Spinal cord (tissue), 10 donors: ENCODE data around the gene ZBTB48. TPM values are rescaled to one million over a fixed set of nuclear protein-coding genes. Genes with fewer than 3 reads are reported as not detected.

Source experiments
- DNase-seq, 6 donors: peaks; one replicate each; pipeline versions ENCODE4 v3.0.0 to v3.0.0-alpha.2; 2013 to 2015; ENCODE audit warnings: low spot score in 6 of 6, low read depth in 4 of 6
- H3K27ac ChIP-seq: one replicate; pipeline ENCODE4 v1.5.1; 2013; ENCODE audit warnings: low read depth, low read length, control low read depth
- H3K27me3 ChIP-seq: one replicate; pipeline ENCODE4 v1.6.1; 2013; ENCODE audit warnings: low read length; ENCODE audit not compliant: control insufficient read depth, insufficient read depth
- H3K36me3 ChIP-seq: one replicate; pipeline ENCODE4 v1.6.1; 2013; ENCODE audit warnings: low read length; ENCODE audit not compliant: control insufficient read depth, insufficient read depth
- H3K4me1 ChIP-seq: one replicate; pipeline ENCODE4 v1.6.1; 2013; ENCODE audit warnings: low read length; ENCODE audit not compliant: control insufficient read depth, insufficient read depth
- H3K4me3 ChIP-seq: one replicate; pipeline ENCODE4 v1.5.1; 2013; ENCODE audit warnings: low read depth, low read length, control low read depth
- H3K9me3 ChIP-seq: one replicate; pipeline ENCODE4 v1.6.1; 2013; ENCODE audit warnings: low read length; ENCODE audit not compliant: control insufficient read depth, insufficient read depth
- WGBS: methylation state at CpG from one replicate; pipeline ENCODE4 v1.1.5; 2013; ENCODE audit warnings: missing lambda C conversion rate; ENCODE audit not compliant: insufficient coverage; 5-methylcytosine and 5-hydroxymethylcytosine counted together
- polyA plus RNA-seq, 2 donors: library from polyadenylated mRNA; unstranded; fragments of 120-200 nt; gene quantifications; one replicate each; pipeline ENCODE4 v1.2.1, GENCODE V29; 2013; ENCODE audit not compliant: insufficient read length in 2 of 2
- total RNA-seq, 2 donors: library from RNA; depleted of rRNA in 1 of 2; stranded (reverse); fragments of 120-200 nt in 1 of 2; fragments of >200 nt in 1 of 2; gene quantifications; one replicate each; pipeline versions ENCODE4 v1.2.3 to v1.2.4, GENCODE V29; 2013 to 2014
- donor health status: healthy.

ZBTB48 gene
- total and polyA plus RNA-seq, 4 donors = 9.1 to 39.7 (median 32.7) TPM

DNA sequence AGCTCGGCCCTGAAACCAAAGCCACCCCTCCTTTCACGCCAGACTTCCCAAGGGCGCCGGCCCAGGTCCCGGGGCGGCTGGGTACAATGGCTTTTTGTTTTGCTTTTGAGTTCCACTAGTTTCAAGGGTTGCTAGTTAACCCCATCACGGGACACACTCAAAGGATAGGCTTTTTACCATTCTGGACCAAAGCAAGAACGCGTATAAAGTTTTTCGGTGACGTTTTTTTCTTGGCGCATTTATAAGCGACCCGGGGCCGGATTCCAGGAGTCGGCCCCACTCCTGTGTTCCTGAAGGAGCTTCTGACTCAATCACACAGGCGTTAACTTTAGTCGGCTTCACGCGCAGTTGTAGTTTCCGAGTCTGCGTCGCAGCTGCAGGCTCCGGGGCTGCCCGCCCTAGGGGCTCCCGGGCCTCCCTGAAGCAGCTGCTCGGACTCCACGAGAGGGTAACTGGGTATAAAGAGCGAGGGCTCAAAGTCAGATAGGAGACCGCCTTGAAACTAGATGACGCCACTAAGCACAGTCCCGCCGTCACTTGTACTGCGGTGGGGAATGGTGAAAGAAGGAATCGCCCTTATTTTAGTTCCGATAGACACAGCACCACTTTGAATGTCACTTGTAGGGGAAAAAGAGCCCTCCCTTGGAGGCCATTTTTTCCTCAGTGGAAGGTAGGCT is 23.6 kb downstream of the ZBTB48 start:
- peaks cover 50% of the 10 kb centered on the region for H3K4me1 ChIP-seq

GRCh38 chr1:6603915-6604558 is 24.2 kb downstream of the ZBTB48 start:
- Histone ChIP-seq H3K27me3 (no peaks in the 10 kb centered on the region), H3K4me3 (peak overlapping the region; percentile 51), H3K9me3 (no peaks in the 10 kb centered on the region), H3K27ac (peak overlapping the region; percentile 99), H3K4me1 (peaks cover 48% of the 10 kb centered on the region), H3K36me3 (peaks cover 6% of the 10 kb centered on the region)
- WGBS = 16% methylated on average over 16 of the region's 19 CpGs
- peak in 2 of 6 donors; percentile 45 to 71 for DNase-seq

More for the DNA sequence above, 23.6 kb downstream of the ZBTB48 start:
- H3K9me3 ChIP-seq = no peaks in the 10 kb centered on the region
- peak in 3 of 6 donors; percentile 60 to 88 (median 73) for DNase-seq
- H3K27me3 ChIP-seq = no peaks in the 10 kb centered on the region
- WGBS = under 1% methylated on average over 30 of the region's 36 CpGs
- peaks cover 12% of the 10 kb centered on the region for H3K36me3 ChIP-seq
- peak overlapping the region; percentile 99 for H3K27ac ChIP-seq
- peak overlapping the region; percentile 51 for H3K4me3 ChIP-seq

GRCh38 chr1:6612641-6613360 is 33.0 kb downstream of the ZBTB48 start:
- Histone ChIP-seq H3K27ac (peak overlapping the region; percentile 93), H3K27me3 (no peaks in the 10 kb centered on the region), H3K4me3 (peak overlapping the region; percentile 82), H3K4me1 (peaks cover 21% of the 10 kb centered on the region), H3K36me3 (peaks cover 9% of the 10 kb centered on the region), H3K9me3 (no peaks in the 10 kb centered on the region)
- WGBS = under 1% methylated on average over 63 of the region's 67 CpGs
- peak in 1 of 6 donors; percentile 41 for DNase-seq

DNA sequence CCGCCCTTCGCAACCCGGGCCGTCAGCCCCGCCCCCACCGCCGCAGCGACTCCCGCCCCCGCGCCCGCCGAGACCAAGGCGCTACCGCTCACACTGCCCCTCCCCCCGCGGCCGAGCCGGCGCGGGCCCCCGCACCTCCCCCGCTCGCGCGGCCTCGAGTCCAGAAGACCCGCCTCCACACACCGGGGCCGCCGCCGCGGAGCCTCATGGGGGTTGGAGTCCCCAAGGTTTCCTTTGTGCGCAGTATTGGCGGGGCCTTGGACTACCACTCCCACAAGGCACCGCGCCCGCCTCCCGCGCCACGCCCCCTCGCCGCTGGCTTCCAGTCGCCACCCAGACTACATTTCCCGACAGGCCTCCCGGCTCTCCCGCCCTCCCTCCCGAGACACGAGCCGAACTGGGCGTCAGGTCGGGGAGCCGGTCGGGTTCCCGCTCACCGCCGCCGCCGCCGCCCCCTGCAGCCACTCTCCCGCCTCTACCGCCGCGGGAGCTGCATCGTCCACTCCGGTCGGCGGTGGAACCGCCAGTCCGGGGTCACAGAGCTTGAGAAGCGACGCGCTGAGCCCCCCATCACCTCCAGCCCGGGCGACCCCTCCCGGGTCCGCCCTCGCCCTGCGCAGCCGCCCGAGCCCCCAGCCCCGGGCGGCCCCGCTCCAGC is 33.7 kb downstream of the ZBTB48 start, which contains the start of gene PHF13:
PHF13 (plus strand) TSS at position 371 of the 658 bp plus-strand sequence. CDS start 336 bp downstream, outside the sequence.
- H3K4me1 ChIP-seq = peaks cover 21% of the 10 kb centered on the region
- no peaks in the 10 kb centered on the region for H3K27me3 ChIP-seq
- H3K9me3 ChIP-seq = no peaks in the 10 kb centered on the region
- DNase-seq = peak; percentile 90 to 100 (median 99)
- H3K36me3 ChIP-seq = peaks cover 14% of the 10 kb centered on the region
- H3K4me3 ChIP-seq = peak within 1 kb of the TSS; percentile 82
- H3K27ac ChIP-seq = peak within 1 kb of the TSS; percentile 93
- WGBS = under 1% methylated on average over 76 of the region's 84 CpGs

DNA sequence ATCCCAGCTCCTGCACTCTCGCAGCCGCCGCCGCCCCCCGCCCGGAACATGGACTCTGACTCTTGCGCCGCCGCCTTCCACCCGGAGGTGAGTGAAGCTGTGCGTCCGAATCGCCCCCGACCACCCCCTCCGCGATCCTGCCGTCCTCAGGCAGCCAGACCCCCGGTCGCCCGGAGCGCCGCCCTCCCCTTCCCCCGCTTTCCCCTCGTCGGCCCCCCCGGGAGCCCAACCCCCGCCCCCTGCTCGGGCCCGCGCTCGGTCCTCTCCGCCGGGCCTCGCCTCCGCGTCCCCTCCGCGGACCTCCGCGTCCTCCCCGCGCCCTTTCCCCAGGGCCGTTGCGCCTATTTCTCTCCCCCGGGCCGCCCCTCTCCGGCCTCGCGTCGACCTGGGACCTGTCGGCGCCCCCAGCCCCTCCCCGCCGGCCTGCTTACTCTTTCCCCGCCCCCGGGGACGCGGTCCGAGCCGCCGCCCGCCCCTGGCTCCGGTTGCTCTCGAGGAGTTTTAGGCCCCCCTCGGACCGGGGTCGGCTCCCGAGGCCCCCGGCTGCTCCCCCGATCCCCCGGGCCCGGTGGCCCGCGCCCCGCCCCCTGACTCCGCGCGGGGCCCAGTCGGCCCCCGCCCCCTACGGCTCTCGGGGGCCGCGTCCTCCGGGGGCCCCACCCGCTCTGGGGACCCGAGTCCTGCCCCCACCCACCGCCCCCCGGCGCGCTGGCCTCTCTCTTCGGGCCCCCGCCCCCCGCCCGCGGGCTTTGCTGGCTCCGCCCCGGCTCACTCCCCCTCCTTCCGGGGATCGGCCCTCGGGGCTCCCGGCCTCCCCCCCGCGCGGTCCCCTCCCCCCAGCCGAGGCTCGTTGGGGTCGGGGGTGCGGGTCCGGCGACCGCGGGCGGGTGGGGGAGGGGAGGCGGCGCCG is 34.5 kb downstream of the ZBTB48 start:
- H3K4me3 ChIP-seq = peak overlapping the region; percentile 55
- peaks cover 18% of the 10 kb centered on the region for H3K36me3 ChIP-seq
- WGBS = under 1% methylated on average over 68 of the region's 117 CpGs
- DNase-seq = peak in 2 of 6 donors; percentile 48 to 74
- peaks cover 21% of the 10 kb centered on the region for H3K4me1 ChIP-seq
- no peaks in the 10 kb centered on the region for H3K9me3 ChIP-seq
- H3K27ac ChIP-seq = peak overlapping the region; percentile 79
- no peaks in the 10 kb centered on the region for H3K27me3 ChIP-seq

GRCh38 chr1:6614929-6615785 is 35.4 kb downstream of the ZBTB48 start:
- Histone ChIP-seq H3K4me1 (peaks cover 21% of the 10 kb centered on the region), H3K36me3 (peaks cover 27% of the 10 kb centered on the region), H3K4me3 (peak overlapping the region; percentile 55), H3K27ac (no peak overlapping the region), H3K9me3 (no peaks in the 10 kb centered on the region), H3K27me3 (no peaks in the 10 kb centered on the region)
- DNase-seq = peak in 1 of 6 donors; percentile 22
- under 1% methylated on average over 73 of the region's 82 CpGs for WGBS

GRCh38 chr1:6619045-6619444 is 39.3 kb downstream of the ZBTB48 start:
- no peaks in the 10 kb centered on the region for H3K9me3 ChIP-seq
- H3K27me3 ChIP-seq = no peaks in the 10 kb centered on the region
- DNase-seq = no peak
- WGBS = 100% methylated on average over 2 of the region's 4 CpGs
- no peak overlapping the region for H3K27ac ChIP-seq
- H3K4me3 ChIP-seq = no peak overlapping the region
- H3K4me1 ChIP-seq = peaks cover 10% of the 10 kb centered on the region
- H3K36me3 ChIP-seq = peaks cover 60% of the 10 kb centered on the region
